Liver (tissue), 3 donors: ENCODE measurements around the gene KIAA1755.

ENCODE experiments used
- ATF3 ChIP-seq: IDR thresholded peaks from 2 replicates; pipeline ENCODE4 v1.6.1; 2016; ENCODE audit warnings: antibody characterized with exemption
- CTCF ChIP-seq: fragments of 150-350 bp; IDR thresholded peaks from 2 replicates; pipeline ENCODE4 v1.5.1; 2017; ENCODE audit warnings: improper control_type of control experiment, low read depth, low read length; ENCODE audit not compliant: missing input control
- EGR1 ChIP-seq, 2 donors: IDR thresholded peaks; 2 replicates each; pipeline ENCODE4 v1.6.1; 2016 to 2018; ENCODE audit warnings: antibody characterized with exemption in 2 of 2, low read depth in 2 of 2
- FOXA1 ChIP-seq: IDR thresholded peaks from 2 replicates; pipeline ENCODE4 v1.6.1; 2016; ENCODE audit warnings: antibody characterized with exemption
- GABPA ChIP-seq, 2 donors: IDR thresholded peaks in 1 of 2; conservative IDR thresholded peaks in 1 of 2; 2 replicates each; pipeline ENCODE4 v1.6.1; 2016; ENCODE audit warnings: antibody characterized with exemption in 2 of 2, mild to moderate bottlenecking in 1 of 2, moderate library complexity in 1 of 2
- MAX ChIP-seq: IDR thresholded peaks from 2 replicates; pipeline ENCODE4 v1.6.1; 2016; ENCODE audit warnings: antibody characterized with exemption
- RXRA ChIP-seq, 2 donors: IDR thresholded peaks; 2 replicates each; pipeline ENCODE4 v1.6.1; 2017 to 2018; ENCODE audit warnings: antibody characterized with exemption in 2 of 2, mild to moderate bottlenecking in 1 of 2
- SP1 ChIP-seq: IDR thresholded peaks from 2 replicates; pipeline ENCODE4 v1.6.1; 2018; ENCODE audit warnings: antibody characterized with exemption, mild to moderate bottlenecking
- TAF1 ChIP-seq: conservative IDR thresholded peaks from 2 replicates; pipeline ENCODE4 v1.6.1; 2016; ENCODE audit warnings: antibody characterized with exemption, mild to moderate bottlenecking
- YY1 ChIP-seq: IDR thresholded peaks from 2 replicates; pipeline ENCODE4 v1.6.1; 2016; ENCODE audit warnings: antibody characterized with exemption, mild to moderate bottlenecking
- donor health status: healthy.
- donor health status: healthy.

- TF ChIP-seq GABPA (IDR thresholded peaks at IDR 0.05 in 1 of 2, conservative IDR thresholded peaks at IDR 0.05 in 1 of 2) (no peak), YY1 (no peak), CTCF (no peak), RXRA (IDR thresholded peaks at IDR 0.05) (no peak), ATF3 (no peak), TAF1 (no peak), FOXA1 (no peak), MAX (no peak), SP1 (no peak), EGR1 (IDR thresholded peaks at IDR 0.05; ENCODE audit: low read depth in 2 of 2) (no peak)
These were observed 95.9 kb downstream of the KIAA1755 start for GRCh38 chr20:38164624-38165088.
